ENCODE measurements around the gene ZNF25. TPM values are rescaled to one million over a fixed set of nuclear protein-coding genes. Genes with fewer than 3 reads are reported as not detected.
"Not testable (repeated sequence)": the region's sequence is repeated elsewhere in the genome, so short reads cannot be mapped to it uniquely, and the experiment has no call there.

ZNF25 gene
- total and polyA plus RNA-seq, 9 of the 15 experiments (the other 6 are each of a cell fraction or from before 2014, with no cell fraction given), result 0.62 to 2.3 (median 1.6) TPM

GRCh38 chr10:38000474-38000873 lies 24.0 kb upstream of the ZNF25 start:
- FAIRE-seq; H3K9ac ChIP-seq (ENCODE audit: insufficient read depth in 1 of 2, low read depth in 2 of 2, low read length in 2 of 2); intact Hi-C loops (cut with micrococcal nuclease); CTCF ChIA-PET (ENCODE audit: low intra/inter-chr PET ratio); H3K27ac ChIP-seq (ENCODE audit: extremely low read depth, low read depth, low read length); H3K4me3 ChIP-seq; DNase-seq (ENCODE audit: extremely low read depth in 1 of 4, low spot score in 3 of 4); H4K20me1 ChIP-seq (replicated peaks; ENCODE audit: control insufficient read depth, insufficient read depth, low read length); ATAC-seq; H3K9me3 ChIP-seq (replicated peaks; ENCODE audit: control insufficient read depth, insufficient read depth, low read depth, low read length); H2AFZ ChIP-seq (ENCODE audit: low read depth, low read length); H3K9me1 ChIP-seq (ENCODE audit: control insufficient read depth, insufficient read depth, low read length); BruUV-seq (replicated peaks); H3K27me3 ChIP-seq (ENCODE audit: control insufficient read depth in 2 of 2, insufficient read depth in 2 of 2, low read length in 2 of 2); H3K4me2 ChIP-seq (ENCODE audit: insufficient read depth, low read length); in situ Hi-C loops (cut with MboI); POLR2A ChIA-PET; H3K36me3 ChIP-seq (ENCODE audit: control insufficient read depth, insufficient read depth, low read length); H3K79me2 ChIP-seq (ENCODE audit: control insufficient read depth, insufficient read depth, low read length): not testable (repeated sequence)
- TF ChIP-seq, protein P1, sequence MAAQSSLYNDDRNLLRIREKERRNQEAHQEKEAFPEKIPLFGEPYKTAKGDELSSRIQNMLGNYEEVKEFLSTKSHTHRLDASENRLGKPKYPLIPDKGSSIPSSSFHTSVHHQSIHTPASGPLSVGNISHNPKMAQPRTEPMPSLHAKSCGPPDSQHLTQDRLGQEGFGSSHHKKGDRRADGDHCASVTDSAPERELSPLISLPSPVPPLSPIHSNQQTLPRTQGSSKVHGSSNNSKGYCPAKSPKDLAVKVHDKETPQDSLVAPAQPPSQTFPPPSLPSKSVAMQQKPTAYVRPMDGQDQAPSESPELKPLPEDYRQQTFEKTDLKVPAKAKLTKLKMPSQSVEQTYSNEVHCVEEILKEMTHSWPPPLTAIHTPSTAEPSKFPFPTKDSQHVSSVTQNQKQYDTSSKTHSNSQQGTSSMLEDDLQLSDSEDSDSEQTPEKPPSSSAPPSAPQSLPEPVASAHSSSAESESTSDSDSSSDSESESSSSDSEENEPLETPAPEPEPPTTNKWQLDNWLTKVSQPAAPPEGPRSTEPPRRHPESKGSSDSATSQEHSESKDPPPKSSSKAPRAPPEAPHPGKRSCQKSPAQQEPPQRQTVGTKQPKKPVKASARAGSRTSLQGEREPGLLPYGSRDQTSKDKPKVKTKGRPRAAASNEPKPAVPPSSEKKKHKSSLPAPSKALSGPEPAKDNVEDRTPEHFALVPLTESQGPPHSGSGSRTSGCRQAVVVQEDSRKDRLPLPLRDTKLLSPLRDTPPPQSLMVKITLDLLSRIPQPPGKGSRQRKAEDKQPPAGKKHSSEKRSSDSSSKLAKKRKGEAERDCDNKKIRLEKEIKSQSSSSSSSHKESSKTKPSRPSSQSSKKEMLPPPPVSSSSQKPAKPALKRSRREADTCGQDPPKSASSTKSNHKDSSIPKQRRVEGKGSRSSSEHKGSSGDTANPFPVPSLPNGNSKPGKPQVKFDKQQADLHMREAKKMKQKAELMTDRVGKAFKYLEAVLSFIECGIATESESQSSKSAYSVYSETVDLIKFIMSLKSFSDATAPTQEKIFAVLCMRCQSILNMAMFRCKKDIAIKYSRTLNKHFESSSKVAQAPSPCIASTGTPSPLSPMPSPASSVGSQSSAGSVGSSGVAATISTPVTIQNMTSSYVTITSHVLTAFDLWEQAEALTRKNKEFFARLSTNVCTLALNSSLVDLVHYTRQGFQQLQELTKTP (IDR thresholded peaks at IDR 0.05; ENCODE audit: low read depth in 1 of 2, partially characterized antibody in 2 of 2), result peak in 1 of 2 experiments; percentile 91
- peaks cover 5 to 11% of the 10 kb centered on the region in 2 experiments; a peak in 4 of 5 replicates for H3K4me1 ChIP-seq (replicated peaks in 1 of 2; ENCODE audit: control insufficient read depth in 2 of 2, insufficient read depth in 2 of 2, low read length in 2 of 2)
- WGBS (ENCODE audit: insufficient coverage, low coverage, missing lambda C conversion rate), result 67% methylated on average over 1 of the region's 1 CpG

Measured in K562 (cell line).